Measurements from ENCODE around the gene MMADHC. TPM values are rescaled to one million over a fixed set of nuclear protein-coding genes. Genes with fewer than 3 reads are reported as not detected.
A peak's percentile ranks its signal among the peaks of the same experiment; 100 is the strongest.

MMADHC gene
- total RNA-seq, 1 donor from 2014 or later = 70.4 TPM

- DNase-seq (no peak), ATAC-seq (no peak)
- H3K27me3 ChIP-seq (ENCODE audit: low read depth) = no peaks in the 10 kb centered on the region
- H3K4me3 ChIP-seq = no peak overlapping the region
- H3K36me3 ChIP-seq = no peaks in the 10 kb centered on the region
- H3K9me3 ChIP-seq = no peaks in the 10 kb centered on the region
- intact Hi-C loops (cut with DNase I) = loop anchor here (10.0 kb wide), 1 partner anchor 890 kb away; the partner anchor contains the start of gene RND3
- no peaks in the 10 kb centered on the region for H3K4me1 ChIP-seq
- H3K27ac ChIP-seq = no peak overlapping the region
- TF ChIP-seq, protein P1, sequence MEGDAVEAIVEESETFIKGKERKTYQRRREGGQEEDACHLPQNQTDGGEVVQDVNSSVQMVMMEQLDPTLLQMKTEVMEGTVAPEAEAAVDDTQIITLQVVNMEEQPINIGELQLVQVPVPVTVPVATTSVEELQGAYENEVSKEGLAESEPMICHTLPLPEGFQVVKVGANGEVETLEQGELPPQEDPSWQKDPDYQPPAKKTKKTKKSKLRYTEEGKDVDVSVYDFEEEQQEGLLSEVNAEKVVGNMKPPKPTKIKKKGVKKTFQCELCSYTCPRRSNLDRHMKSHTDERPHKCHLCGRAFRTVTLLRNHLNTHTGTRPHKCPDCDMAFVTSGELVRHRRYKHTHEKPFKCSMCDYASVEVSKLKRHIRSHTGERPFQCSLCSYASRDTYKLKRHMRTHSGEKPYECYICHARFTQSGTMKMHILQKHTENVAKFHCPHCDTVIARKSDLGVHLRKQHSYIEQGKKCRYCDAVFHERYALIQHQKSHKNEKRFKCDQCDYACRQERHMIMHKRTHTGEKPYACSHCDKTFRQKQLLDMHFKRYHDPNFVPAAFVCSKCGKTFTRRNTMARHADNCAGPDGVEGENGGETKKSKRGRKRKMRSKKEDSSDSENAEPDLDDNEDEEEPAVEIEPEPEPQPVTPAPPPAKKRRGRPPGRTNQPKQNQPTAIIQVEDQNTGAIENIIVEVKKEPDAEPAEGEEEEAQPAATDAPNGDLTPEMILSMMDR (IDR thresholded peaks at IDR 0.05) = no peak
Measured at GRCh38 chr2:149594411-149594810, 6.8 kb upstream of the MMADHC start.

- intact Hi-C loops (cut with DNase I) = no loop called here
- DNase-seq (no peak), ATAC-seq (peak in 1 of 2 donors; percentile 26)
- no peaks in the 10 kb centered on the region for H3K9me3 ChIP-seq
- TF ChIP-seq, protein P1 (IDR thresholded peaks at IDR 0.05) = no peak
- H3K4me1 ChIP-seq = peaks cover 28% of the 10 kb centered on the region
- H3K4me3 ChIP-seq = peak overlapping the region; percentile 63
- peak overlapping the region; percentile 96 for H3K27ac ChIP-seq
- H3K27me3 ChIP-seq (ENCODE audit: low read depth) = no peaks in the 10 kb centered on the region
- H3K36me3 ChIP-seq = peaks cover 17% of the 10 kb centered on the region
Measured at GRCh38 chr2:149587950-149588487, 444 bp upstream of the MMADHC start.

GRCh38 chr2:149586898-149587219, 716 bp downstream of the MMADHC start:
- Histone ChIP-seq H3K4me3 (peak overlapping the region; percentile 63), H3K27ac (peak overlapping the region; percentile 96), H3K4me1 (peaks cover 28% of the 10 kb centered on the region), H3K9me3 (no peaks in the 10 kb centered on the region), H3K27me3 (ENCODE audit: low read depth) (no peaks in the 10 kb centered on the region), H3K36me3 (peaks cover 29% of the 10 kb centered on the region)
- DNase-seq (no peak), ATAC-seq (no peak)
- TF ChIP-seq, protein P1 (IDR thresholded peaks at IDR 0.05) = no peak
- intact Hi-C loops (cut with DNase I) = no loop called here

GRCh38 chr2:149586063-149586462, 1.5 kb downstream of the MMADHC start:
- TF ChIP-seq, protein P1 (IDR thresholded peaks at IDR 0.05) = no peak
- H3K4me1 ChIP-seq = peaks cover 28% of the 10 kb centered on the region
- peaks cover 37% of the 10 kb centered on the region for H3K36me3 ChIP-seq
- no peaks in the 10 kb centered on the region for H3K9me3 ChIP-seq
- H3K4me3 ChIP-seq = peak overlapping the region; percentile 63
- DNase-seq = no peak
- H3K27ac ChIP-seq = peak overlapping the region; percentile 96
- ATAC-seq = no peak
- no peaks in the 10 kb centered on the region for H3K27me3 ChIP-seq (ENCODE audit: low read depth)
- intact Hi-C loops (cut with DNase I) = no loop called here

DNA sequence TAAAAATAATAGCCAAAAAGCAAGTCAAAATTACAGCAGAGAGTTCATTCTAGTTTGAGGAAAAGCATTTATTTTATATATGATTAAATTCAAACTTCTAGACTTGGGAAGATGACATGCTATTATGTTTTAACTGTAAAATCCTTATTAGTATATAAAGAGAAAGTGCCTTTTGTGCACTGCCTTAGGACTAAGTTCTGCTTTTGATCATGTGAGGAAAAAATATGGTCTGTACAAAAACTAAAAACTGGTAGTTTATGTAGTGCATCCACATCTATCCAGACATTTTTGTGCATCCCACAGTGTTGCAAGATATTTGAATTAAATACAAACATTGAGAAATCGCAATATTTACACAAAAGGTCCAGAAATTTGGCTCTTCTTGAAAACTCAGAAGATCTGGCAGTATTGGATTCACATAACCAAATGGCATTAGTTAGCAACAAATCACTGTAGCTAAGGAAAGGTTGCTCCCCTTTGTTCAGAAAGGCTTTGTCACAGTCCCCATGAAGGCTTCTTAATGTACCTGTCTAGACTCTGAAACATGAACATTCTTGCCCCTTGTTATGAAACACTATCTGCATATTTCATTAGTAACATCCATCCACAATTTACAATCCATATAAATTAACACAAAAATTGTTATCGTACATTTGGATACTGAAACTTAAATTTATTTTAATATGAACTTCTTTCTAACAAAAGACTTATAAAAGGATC, 2.2 kb downstream of the MMADHC start:
- Histone ChIP-seq H3K36me3 (peaks cover 44% of the 10 kb centered on the region), H3K9me3 (no peaks in the 10 kb centered on the region), H3K4me1 (peaks cover 28% of the 10 kb centered on the region), H3K4me3 (peak overlapping the region; percentile 63), H3K27ac (no peak overlapping the region), H3K27me3 (ENCODE audit: low read depth) (no peaks in the 10 kb centered on the region)
- DNase-seq (no peak), ATAC-seq (no peak)
- intact Hi-C loops (cut with DNase I) = no loop called here
- TF ChIP-seq, protein P1 (IDR thresholded peaks at IDR 0.05) = no peak
